ENCODE measurements around the gene INAFM2. TPM values are rescaled to one million over a fixed set of nuclear protein-coding genes. Genes with fewer than 3 reads are reported as not detected.
A peak's percentile ranks its signal among the peaks of the same experiment; 100 is the strongest.

INAFM2 gene
- total RNA-seq, 2 experiments from 2014 or later: 8.8 to 9.4 TPM

GRCh38 chr15:40302981-40303380 is 20.5 kb upstream of the INAFM2 start:
- POLR2A ChIA-PET: no interaction called here
- ATAC-seq (ENCODE audit: low read depth): no peak
- Mint-ChIP-seq H3K4me1 (peaks cover 10% of the 10 kb centered on the region), H3K27ac (no peak overlapping the region), H3K4me3 (no peak overlapping the region), H3K27me3 (no peaks in the 10 kb centered on the region), H3K36me3 (peaks cover 48% of the 10 kb centered on the region), H3K9me3 (peaks cover 6% of the 10 kb centered on the region)
- DNase-seq: no peak

- Mint-ChIP-seq H3K9me3 (peaks cover 6% of the 10 kb centered on the region), H3K36me3 (peaks cover 48% of the 10 kb centered on the region), H3K4me1 (peaks cover 10% of the 10 kb centered on the region), H3K27ac (no peak overlapping the region), H3K4me3 (no peak overlapping the region), H3K27me3 (no peaks in the 10 kb centered on the region)
- ATAC-seq (ENCODE audit: low read depth) (no peak), DNase-seq (no peak)
- POLR2A ChIA-PET: no interaction called here
Observed at GRCh38 chr15:40303576-40303975, 19.9 kb upstream of the INAFM2 start.

GRCh38 chr15:40305281-40305680 is 18.2 kb upstream of the INAFM2 start:
- no peak for ATAC-seq (ENCODE audit: low read depth)
- Mint-ChIP-seq H3K4me3 (peak overlapping the region; percentile 22), H3K27ac (no peak overlapping the region), H3K27me3 (no peaks in the 10 kb centered on the region), H3K36me3 (peaks cover 36% of the 10 kb centered on the region), H3K9me3 (peaks cover 5% of the 10 kb centered on the region), H3K4me1 (peaks cover 24% of the 10 kb centered on the region)
- DNase-seq: no peak
- POLR2A ChIA-PET: interaction anchor here (0.7 kb wide), 1 partner anchor 82 kb away, joined by 6 read pairs; no protein-coding TSS in a partner anchor

- Mint-ChIP-seq H3K27ac (peak overlapping the region; percentile 98), H3K27me3 (peaks cover 5% of the 10 kb centered on the region), H3K4me3 (peak overlapping the region; percentile 98), H3K9me3 (peaks cover 2% of the 10 kb centered on the region), H3K4me1 (peaks cover 24% of the 10 kb centered on the region), H3K36me3 (peaks cover 26% of the 10 kb centered on the region)
- POLR2A ChIA-PET: interaction anchor here (0.8 to 7.1 kb wide), 10 partner anchors 10 to 135 kb away, joined by 3 to 55 read pairs (median 9); partner anchors contain the start of genes BAHD1, CCDC9B and INAFM2
- no peak for ATAC-seq (ENCODE audit: low read depth)
- DNase-seq: no peak
Observed at GRCh38 chr15:40306371-40306770, 17.1 kb upstream of the INAFM2 start.

GRCh38 chr15:40306908-40307307 is 16.6 kb upstream of the INAFM2 start:
- Mint-ChIP-seq H3K36me3 (peaks cover 21% of the 10 kb centered on the region), H3K27ac (peak overlapping the region; percentile 98), H3K27me3 (peaks cover 6% of the 10 kb centered on the region), H3K4me3 (peak overlapping the region; percentile 98), H3K4me1 (peaks cover 24% of the 10 kb centered on the region), H3K9me3 (no peaks in the 10 kb centered on the region)
- peak; percentile 56 for DNase-seq
- peak; percentile 27 for ATAC-seq (ENCODE audit: low read depth)
- POLR2A ChIA-PET: interaction anchor here (0.8 to 7.1 kb wide), 18 partner anchors 8 to 268 kb away, joined by 3 to 55 read pairs (median 8); partner anchors contain the start of genes ANKRD63, BAHD1, CCDC9B and DISP2

- Mint-ChIP-seq H3K27ac (peak within 1 kb of the TSS; percentile 98), H3K4me1 (peaks cover 24% of the 10 kb centered on the region), H3K36me3 (peaks cover 16% of the 10 kb centered on the region), H3K4me3 (peak within 1 kb of the TSS; percentile 98), H3K27me3 (peaks cover 11% of the 10 kb centered on the region), H3K9me3 (no peaks in the 10 kb centered on the region)
- DNase-seq (peak; percentile 79), ATAC-seq (ENCODE audit: low read depth) (peak; percentile 75)
- POLR2A ChIA-PET: interaction anchor here (0.9 to 7.1 kb wide), 21 partner anchors 9 to 976 kb away, joined by 3 to 55 read pairs (median 5); partner anchors contain the start of genes ANKRD63, CCDC9B, DISP2 and INAFM2
Observed at GRCh38 chr15:40307421-40308211, 15.9 kb upstream of the INAFM2 start, which contains the start of gene PLCB2. PLCB2 (minus strand) TSS chr15:40307935; CDS start chr15:40307672, 263 bp downstream.

- Mint-ChIP-seq H3K4me1 (peaks cover 30% of the 10 kb centered on the region), H3K9me3 (no peaks in the 10 kb centered on the region), H3K36me3 (peaks cover 4% of the 10 kb centered on the region), H3K4me3 (peak overlapping the region; percentile 98), H3K27ac (peak overlapping the region; percentile 98), H3K27me3 (peaks cover 20% of the 10 kb centered on the region)
- POLR2A ChIA-PET: interaction anchor here (1.5 to 7.1 kb wide), 7 partner anchors 13 to 271 kb away, joined by 3 to 55 read pairs (median 24); partner anchors contain the start of genes ANKRD63, INAFM2 and SRP14
- no peak for DNase-seq
- ATAC-seq (ENCODE audit: low read depth): no peak
Observed at GRCh38 chr15:40309344-40309862, 14.1 kb upstream of the INAFM2 start.

- Mint-ChIP-seq H3K9me3 (no peaks in the 10 kb centered on the region), H3K4me1 (peaks cover 29% of the 10 kb centered on the region), H3K27ac (peak overlapping the region; percentile 98), H3K4me3 (peak overlapping the region; percentile 98), H3K36me3 (peaks cover 4% of the 10 kb centered on the region), H3K27me3 (peaks cover 23% of the 10 kb centered on the region)
- POLR2A ChIA-PET: interaction anchor here (1.5 to 7.1 kb wide), 4 partner anchors 12 to 93 kb away, joined by 3 to 55 read pairs (median 38); partner anchors contain the start of genes ANKRD63 and INAFM2
- peak; percentile 77 for DNase-seq
- no peak for ATAC-seq (ENCODE audit: low read depth)
Observed at GRCh38 chr15:40310001-40310959, 13.2 kb upstream of the INAFM2 start.

- Mint-ChIP-seq H3K4me1 (peaks cover 28% of the 10 kb centered on the region), H3K36me3 (peaks cover 4% of the 10 kb centered on the region), H3K27me3 (peaks cover 31% of the 10 kb centered on the region), H3K4me3 (no peak overlapping the region), H3K27ac (no peak overlapping the region), H3K9me3 (no peaks in the 10 kb centered on the region)
- POLR2A ChIA-PET: interaction anchor here (5.3 to 7.1 kb wide), 2 partner anchors 26 to 32 kb away, joined by 39 to 55 read pairs; partner anchors contain the start of gene ANKRD63
- DNase-seq: no peak
- no peak for ATAC-seq (ENCODE audit: low read depth)
Observed at GRCh38 chr15:40310993-40311392, 12.5 kb upstream of the INAFM2 start.

GRCh38 chr15:40312370-40313158 is 10.9 kb upstream of the INAFM2 start:
- Mint-ChIP-seq H3K36me3 (no peaks in the 10 kb centered on the region), H3K27me3 (peaks cover 37% of the 10 kb centered on the region), H3K27ac (no peak overlapping the region), H3K4me1 (peaks cover 20% of the 10 kb centered on the region), H3K9me3 (no peaks in the 10 kb centered on the region), H3K4me3 (no peak overlapping the region)
- POLR2A ChIA-PET: interaction anchor here (7.1 kb wide), 1 partner anchor 34 kb away, joined by 55 read pairs; no protein-coding TSS in a partner anchor
- no peak for ATAC-seq (ENCODE audit: low read depth)
- no peak for DNase-seq

- Mint-ChIP-seq H3K9me3 (no peaks in the 10 kb centered on the region), H3K4me3 (no peak overlapping the region), H3K27me3 (peaks cover 43% of the 10 kb centered on the region), H3K4me1 (peaks cover 20% of the 10 kb centered on the region), H3K27ac (no peak overlapping the region), H3K36me3 (no peaks in the 10 kb centered on the region)
- no peak for DNase-seq
- ATAC-seq (ENCODE audit: low read depth): no peak
- POLR2A ChIA-PET: interaction anchor here (7.1 kb wide), 1 partner anchor 35 kb away, joined by 55 read pairs; no protein-coding TSS in a partner anchor
Observed at GRCh38 chr15:40313531-40314398, 9.7 kb upstream of the INAFM2 start.

Data from activated naive CD8-positive, alpha-beta T cell treated with anti-CD3 and anti-CD28 coated beads, Interleukin-2, amount 10 ng/mL, durations not matched to agents 7 days and 5 days (primary cell).